ENCODE results near the gene MYEOV.
A peak's percentile ranks its signal among the peaks of the same experiment; 100 is the strongest.

Gene MYEOV

DNA sequence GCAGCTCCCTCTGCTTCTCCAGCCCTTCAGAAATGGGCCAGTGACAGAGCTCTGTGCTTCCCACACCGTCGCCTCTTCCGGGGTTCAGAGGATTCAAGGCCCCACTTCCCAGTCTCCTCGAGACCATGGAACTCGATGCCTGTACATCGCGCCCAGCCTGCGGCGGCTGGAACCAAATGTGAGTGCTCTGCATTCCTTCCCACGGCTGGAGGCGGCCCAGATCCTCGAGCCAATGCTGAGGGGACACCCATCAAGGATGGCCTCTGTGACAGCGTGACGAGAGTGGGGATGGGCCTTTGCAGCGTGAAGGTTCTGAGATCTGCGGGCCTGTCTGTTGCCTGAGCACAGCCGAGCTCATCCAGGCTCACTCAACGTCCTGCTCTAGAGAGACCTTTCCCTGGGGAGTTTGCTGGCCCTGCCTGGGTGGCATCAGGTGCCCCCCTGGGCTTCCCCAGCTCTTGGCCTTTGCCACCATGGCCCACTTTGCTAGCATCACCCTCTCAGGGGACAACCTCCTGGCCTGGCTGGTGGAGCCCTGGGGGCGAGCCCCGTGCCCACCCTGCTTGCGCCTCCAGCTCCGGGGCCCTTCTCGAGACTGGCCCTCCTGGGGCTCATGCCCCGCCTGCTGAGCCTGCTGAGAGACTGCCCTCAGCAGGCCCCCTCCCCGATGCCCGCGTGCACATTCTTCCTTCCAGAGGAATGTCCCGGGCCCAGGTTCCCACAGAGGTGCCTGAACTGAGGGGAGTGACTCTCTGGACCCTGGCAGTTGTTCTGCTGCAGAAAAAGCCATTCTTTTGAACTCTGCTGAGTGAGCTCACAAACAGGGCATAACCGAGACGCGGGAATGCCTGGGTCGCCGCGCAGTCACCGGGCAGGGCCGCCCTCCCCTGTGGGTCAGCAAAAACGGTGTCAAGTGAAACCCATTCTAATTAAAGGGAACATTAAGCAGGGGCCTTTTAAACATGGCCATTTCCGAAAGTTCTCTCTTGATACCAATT is 7.3 kb upstream of the MYEOV start:
- no peak for DNase-seq (ENCODE audit: low read depth, low spot score)

DNA sequence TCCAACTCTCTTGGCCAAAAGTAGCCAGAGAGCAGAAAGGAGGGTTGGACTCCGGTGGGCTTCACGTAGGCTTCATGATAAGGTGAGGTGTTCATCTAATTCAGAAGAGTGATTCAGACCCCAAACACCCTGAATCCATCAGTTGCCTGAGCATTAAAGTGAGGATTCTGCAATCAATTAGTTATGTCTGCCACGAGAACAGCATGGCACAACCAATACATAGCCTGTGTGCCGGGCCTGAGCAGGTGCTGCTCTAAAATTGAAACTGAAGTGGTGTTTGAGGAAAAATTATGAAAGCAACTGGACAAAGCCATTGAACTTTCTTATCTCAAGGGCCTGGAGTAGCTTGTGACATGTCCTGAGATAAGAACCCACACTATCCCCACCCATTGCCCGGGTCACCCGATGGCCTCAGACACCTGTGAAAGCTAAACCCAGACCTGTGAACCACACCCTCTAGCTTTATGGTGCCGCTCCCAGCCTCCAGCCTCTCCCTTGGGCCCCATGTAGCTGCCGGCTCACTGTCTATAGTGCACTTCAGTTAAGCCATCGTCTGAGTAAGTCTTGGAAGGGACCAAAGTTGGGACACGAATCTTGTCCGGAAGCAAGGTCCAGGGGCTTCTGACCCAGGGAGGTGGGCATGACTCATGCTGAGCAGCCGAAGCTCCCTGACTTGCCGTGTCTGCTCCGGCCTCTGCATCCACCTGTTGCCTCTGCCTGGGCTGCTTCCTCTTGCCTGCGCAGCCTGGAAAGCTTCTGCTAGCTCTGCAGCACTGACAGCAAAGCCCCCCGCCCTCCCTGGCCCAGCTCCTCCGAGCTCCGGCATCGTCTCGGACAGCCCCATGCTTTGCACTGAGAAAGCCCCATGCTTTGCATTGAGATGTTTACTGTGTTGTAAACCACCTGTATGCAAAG is 5.7 kb upstream of the MYEOV start:
- no peak for DNase-seq (ENCODE audit: low read depth, low spot score)

DNA sequence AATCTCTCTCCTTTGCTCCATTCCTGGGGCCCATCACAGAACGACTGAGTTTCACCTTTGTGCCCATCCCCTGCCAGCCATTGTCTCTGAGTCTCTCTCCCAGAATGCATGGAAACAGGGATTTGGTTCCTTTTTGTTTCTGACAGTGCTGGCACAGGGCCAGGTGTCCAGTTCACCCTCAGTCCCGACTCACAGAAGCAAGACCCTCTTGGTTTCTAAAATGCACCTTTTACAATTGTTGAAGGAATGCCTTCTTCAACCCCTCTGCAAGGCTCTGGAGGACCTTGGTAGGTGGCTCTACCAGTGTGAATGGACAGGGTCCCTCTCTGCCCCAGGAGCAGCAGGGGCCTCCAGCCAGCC is 5.1 kb upstream of the MYEOV start:
- DNase-seq (ENCODE audit: low read depth, low spot score): no peak

DNA sequence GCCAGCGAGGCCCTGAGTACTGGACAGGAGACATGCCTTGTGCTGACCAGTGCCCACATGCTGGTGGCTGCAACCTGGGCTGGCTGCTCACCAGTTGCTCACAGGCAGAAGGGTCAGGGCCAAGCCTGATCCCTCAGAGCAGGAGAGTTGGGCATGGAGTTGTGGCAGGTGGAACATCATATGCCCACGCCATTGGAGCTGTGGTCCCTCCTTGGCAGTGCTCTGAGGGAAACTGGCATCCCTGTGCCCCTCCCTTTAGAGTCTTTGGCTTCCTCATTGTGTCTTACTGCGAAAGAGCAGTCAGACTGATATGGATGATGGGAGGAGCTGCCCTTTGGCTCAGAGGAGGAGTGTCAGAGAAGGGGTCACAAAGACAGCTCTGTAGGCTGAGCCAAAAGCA is 3.1 kb upstream of the MYEOV start:
- no peak for DNase-seq (ENCODE audit: low read depth, low spot score)

DNA sequence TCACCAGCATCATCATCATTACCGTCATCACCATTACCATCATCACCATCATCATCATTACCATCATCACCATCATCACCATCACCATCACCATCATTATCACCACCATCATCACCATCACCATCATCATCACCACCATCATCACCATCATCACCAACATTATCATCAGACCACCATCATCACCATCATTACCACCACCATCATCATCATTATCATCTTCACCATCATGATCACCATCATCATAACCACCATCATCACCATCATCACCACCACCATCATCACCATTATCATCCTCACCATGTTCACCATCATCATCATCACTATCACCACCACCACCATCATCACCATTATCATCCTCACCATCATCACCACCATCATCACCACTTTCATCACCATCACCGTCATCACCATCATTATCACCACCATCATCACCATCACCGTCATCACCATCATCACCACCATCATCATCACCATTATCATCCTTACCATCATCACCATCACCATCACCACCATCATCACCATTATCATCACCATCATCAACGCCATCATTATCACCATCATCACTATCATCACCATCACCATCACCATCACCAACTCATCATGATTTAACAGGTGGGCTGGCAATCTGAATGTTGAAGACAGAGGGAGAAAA is 2.4 kb upstream of the MYEOV start:
- no peak for DNase-seq (ENCODE audit: low read depth, low spot score)

DNA sequence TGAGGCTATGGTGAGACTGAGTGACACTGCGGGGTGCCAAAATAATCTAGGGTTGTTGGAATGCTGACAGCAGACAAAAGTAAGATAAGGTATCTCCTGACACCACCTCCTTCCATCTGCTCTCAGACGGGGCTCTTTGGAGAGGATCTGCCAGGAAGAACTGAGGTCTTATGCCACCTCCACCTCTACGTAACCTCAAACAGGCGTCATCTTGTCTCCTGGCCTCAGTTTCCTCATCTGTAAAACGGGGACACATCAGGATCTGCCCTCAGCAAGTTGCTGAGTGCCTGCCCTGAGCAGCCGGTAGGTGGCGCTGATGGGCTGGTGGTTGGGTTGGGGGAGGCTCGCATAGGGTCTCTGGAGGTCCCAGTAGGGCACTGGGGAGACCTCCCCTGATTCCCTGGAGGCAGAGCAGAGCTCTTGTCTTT is 1.7 kb upstream of the MYEOV start:
- no peak for DNase-seq (ENCODE audit: low read depth, low spot score)

DNA sequence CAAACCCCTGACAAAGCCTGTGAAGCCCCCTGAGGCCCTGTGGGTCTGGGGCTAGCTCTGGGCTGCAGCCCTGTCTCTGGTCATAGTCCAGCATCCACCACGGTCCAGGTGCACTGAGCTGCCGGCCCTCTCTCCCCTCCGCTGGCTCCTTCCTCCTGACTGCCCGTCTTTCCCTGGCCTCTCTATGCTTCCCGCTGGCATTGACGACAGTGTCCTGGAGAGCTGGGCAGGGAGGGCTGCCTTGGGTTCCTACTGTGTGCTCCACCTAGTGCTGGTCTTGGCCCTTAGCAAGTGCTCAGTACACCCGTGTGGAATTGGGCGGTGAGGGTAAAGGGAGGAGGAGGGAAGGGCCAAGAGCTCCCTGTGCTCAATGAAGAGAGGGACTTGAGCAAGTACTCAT is 868 bp upstream of the MYEOV start:
- no peak for DNase-seq (ENCODE audit: low read depth, low spot score)

DNA sequence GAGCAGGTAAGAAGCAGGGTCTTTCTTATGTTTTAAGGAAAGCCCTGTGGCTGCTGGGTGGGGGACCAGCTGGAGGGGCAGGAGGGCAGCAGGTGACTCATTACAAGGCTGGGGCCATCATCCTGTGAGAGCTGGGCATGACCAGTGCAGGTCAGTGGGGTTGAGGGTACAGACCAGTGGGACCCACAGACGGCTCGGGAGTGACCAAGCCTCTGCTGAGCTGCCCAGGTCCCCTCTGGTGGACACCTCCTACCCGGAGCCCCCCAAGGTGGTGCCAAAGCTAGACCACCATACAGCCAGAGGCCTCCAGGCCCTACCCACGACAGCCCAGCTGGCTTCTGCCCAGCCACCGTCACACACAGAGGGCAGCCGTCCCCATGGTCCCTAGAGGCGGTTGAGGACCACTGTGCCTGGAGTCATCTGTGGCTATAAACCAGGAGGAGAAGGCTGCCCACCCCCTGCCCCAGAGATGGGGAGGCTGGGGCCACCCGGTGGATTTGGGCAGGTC is 670 bp downstream of the MYEOV start:
- no peak for DNase-seq (ENCODE audit: low read depth, low spot score)

DNA sequence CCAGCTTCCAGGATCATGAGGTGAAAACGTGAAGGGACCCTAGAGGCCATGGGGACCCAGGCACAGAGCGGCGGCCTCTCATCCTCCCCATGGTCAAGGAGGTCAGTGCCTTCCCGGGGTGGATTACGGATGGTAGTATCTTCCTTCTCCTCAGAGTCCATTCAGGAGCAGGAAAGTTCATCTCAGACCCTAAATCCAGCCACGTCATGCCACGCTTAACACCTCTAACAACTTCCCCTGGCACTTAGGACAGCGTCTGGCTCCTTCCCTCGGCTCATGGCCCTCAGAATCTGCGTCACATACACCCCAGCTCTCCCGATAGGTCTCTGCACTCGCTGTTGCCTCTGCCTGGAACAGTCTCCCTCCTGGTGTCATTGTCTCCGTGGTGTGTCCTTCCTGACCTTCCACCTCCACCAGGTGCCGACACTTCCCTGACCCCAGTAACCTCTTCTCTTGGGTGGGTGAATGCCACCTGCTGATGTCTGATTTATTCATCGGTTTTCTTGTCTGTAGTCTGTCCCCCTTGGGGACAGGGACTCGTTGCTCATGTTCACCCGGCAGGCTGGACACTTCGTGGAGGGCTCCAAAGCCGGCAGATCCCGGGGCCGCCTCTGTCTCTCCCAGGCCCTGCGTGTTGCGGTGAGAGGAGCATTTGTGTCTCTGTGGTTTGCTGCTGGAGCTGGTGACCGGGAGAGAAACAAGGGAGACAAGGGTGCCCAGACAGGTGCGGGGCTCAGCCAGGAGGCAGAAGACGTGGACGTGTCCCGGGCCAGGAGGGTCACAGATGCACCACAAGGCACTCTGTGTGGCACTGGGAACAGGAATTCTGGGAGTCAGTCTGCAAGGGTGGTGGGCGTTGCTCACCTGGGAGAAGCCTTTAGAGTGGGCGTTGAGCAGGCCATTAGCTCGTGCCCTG is 1.4 kb downstream of the MYEOV start:
- DNase-seq (ENCODE audit: low read depth, low spot score): no peak

DNA sequence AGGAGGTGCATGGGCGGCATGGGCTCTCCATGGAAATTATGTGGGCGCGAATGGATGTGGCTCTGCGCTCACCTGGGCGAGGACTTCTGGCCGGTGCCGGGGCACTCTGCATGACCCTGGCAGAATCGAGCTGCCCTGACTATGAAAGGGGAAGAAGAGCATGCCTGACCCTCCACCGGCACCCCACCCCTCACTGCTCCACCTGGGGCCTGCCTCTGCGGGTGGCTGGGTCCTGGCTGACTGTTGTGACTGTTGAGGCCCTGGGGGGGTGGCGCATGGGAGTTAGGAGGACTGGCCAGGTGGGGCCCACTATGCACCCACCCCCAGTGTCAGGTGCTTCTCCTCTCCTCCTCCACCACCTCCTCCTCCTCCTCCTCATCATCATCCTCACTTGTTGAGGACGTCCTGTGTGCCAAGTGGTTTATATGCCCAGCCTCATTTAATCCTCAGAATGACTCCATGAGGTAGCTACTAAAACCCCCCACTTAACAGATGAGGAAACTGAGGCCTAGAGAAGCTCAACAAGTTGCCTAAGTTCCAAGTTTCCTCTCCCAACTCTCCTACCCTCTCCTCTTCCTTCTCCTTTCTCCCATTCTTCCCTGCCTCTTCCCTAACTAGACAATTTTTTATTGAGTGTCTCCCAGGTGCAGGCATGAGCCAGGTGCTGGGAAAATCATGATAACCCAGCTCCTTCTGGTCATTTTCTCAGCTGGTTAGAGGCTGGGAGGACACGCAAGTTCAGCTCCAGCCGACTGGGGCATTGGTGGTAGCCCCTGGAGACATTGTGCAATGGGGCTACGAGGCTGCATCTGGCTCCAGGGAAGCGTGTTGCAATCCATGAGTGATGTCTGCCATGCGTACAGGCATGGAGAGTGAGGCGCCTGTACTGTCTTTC is 2.3 kb downstream of the MYEOV start:
- DNase-seq (ENCODE audit: low read depth, low spot score): no peak

DNA sequence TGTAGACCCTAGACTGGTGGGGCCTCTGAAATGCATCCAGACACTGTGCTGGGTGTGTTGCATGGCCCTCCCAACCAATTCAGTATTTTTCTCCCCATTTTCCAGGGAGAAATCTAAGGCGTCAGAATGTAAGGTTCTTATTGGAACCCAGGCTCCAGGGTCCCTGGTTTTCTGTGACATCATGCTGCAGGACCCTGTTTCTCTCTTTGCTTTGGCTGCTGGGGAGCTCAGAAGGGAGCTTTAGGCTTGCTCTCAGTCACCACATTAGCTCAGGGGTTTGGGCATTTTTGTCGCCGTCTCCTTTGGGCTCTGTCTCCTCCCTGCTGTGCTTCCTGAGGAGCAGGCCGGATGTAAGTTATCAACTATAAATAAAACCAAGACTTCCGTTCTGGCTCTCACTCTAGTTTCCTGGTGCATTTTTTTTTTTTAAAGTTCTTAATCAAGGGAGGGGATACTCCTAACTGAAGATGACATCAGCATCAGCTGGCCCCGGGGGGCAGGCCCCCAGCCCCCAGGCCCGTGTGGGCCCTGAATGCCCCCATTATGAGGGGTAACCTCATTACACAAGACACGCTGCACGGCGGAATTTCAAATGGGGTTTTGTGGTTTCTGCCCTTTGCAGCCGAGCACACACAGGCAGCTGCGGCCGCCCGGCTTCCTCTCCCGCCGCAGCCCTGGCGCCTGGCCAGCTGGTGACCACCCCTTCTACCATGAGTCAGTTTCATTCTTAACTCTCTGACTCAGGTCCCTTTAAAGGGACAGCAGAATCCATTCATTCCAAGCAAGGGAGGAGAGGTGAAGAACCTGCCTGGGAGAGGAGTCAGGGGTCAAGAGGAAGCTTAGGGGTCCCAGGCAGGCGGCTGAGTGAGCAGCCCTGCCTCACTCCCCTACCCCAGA is 3.2 kb downstream of the MYEOV start:
- peak; percentile 85 for DNase-seq (ENCODE audit: low read depth, low spot score)

DNA sequence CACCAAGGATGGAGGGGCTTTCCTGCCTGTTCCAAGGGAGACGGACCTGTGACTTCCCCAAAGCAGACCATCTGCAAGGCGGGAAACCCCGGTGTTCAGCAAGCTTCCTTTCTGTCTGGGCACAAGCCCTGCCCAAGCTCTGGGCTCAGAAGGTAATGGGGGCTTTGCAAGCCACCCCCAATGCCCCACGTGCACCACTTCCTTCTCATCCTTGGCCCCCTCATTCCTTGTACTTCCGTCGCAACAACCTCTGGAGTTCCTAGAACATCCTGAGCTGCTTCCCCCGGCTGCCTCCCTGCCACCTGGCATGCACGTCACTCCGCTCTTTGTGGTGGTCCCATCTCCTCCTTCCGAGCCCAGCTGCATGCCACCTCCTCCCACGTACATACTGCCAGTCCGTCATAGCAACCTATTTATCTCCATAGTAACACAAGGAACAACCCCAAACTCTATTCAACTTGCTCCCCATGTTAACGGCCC is 3.9 kb downstream of the MYEOV start:
- no peak for DNase-seq (ENCODE audit: low read depth, low spot score)

DNA sequence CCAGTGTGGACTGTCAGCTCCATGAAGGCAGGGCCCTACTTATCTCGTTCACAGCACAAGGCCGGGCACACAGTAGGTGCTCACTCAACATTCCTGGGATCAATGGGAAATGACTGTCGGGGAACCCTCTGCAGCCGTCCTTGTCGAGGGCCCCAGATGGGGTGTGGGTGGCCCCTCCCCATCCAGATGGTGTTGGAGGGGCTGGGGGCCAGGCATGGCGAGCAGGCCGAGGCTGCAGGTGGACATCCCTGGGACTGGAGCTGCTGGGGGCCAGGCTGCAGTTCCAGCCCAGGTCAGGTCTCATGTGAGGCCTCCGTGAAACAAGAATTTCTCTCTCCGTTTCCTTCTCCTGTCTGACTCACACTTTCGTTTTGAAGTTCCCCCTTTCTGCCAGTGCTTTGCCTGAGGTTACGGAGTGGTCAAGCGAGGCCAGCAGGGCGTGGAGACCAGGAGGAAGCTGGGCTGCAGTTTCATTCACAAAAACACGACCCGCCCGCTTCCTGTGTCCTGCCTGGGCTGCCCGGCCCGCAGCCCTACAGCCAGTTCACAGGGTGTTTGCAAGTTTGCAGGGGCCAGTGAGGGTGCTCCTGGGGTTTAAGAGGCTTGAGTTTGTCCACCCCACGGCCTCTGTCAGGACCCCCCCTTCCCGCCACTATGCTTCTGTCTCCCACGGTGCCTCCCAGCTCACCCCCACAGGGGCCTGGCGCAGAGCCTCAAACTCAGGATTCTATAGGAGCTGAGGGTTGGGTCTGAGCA is 4.5 kb downstream of the MYEOV start:
- no peak for DNase-seq (ENCODE audit: low read depth, low spot score)

DNA sequence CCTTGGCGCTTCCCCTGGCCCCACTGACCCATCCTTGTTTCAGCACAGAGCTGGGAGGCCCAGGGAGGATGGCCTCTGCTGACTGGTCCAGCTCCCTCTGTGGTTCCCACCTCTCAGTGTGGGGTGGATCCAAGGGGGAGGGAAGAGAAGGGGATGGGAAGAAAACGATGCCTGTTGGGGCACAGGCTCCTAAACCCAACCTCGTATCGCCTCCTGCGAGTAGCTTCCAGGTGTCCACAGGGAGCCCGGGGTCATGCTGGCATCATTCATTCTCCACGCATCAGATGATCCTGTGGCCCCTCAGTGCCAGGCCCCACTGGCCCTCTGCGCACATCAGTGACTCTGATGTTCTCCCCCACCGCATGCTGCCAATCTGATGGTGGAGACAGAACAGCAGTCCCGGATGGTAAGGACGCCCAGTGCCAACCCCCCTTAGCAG is 5.1 kb downstream of the MYEOV start:
- no peak for DNase-seq (ENCODE audit: low read depth, low spot score)

DNA sequence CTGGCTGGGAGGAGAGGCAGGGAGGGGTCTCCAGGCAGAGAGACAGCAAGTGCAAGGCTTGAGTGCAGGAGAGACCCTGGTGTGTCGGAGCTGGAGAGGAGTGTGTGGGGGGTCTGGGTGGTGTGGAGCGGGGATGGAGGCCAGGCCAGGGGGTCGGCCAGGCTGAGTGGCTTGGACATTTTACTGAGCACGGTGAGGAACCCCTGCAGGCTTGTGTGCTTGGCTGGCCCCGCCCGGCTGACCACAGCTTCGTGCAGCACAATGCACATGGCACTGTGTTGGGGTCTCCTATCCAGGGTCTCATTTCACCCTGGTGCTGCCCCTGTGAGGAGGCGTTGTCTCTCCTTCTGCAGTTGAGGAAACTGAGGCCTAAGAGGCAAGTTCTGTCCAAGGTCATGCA is 5.6 kb downstream of the MYEOV start:
- no peak for DNase-seq (ENCODE audit: low read depth, low spot score)

DNA sequence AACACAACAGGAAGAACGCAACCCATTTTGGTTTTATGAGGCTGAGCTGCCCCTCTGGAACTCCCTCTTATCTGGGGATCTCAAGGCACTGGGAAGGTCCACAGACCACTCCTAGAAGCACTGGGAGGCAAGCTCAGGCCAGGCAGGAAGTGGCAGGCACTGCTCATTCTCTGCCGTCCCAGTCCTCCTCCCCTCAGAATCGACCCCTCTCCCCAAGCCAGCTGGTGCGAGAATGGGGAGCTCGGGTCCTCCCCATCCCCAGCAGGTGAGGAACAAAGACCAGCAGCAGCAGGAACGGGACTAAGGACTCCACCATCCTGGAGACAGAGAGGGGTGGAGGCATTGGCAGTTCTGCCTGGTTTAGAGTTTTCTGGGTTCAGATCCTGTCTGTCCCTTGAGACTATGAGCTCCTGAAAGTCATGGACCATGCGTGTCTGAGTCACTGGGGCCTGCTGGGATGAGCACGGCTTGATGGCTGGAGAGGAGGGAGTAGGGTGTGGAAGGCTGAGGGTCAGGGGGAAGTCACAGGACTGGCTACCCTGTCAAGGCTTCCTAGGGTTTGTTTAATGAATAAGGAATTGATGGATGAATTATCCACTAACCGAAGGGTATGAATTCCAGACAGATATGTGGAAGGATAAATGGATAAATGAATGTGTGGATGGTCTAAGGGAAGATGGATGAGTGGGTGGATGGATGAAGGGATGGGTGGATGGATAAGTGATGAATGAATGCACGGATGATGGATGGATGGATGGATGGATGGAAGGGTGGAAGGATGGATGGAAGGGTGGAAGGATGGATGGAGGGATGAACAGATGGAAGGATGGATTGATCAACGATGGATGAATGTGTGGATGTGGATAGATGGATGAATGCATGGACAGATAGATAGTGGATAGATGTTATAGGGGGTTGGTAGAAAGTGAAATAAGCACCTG is 6.4 kb downstream of the MYEOV start:
- no peak for DNase-seq (ENCODE audit: low read depth, low spot score)

DNA sequence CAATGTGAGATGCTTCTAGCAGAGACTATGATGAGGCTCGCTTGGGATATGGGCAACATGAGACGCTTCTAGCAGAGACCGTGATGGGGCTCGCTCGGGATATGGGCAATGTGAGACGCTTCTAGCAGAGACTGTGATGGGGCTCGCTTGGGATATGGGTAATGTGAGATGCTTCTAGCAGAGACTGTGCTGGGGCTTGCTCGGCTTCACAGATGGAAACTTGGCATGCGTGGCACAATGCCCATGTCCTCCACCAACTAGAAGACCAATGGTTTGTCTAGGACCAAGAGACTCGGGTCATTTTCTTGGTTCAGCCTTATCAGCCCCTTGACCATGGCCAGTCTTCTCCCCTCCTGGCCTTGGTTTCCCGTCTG is 7.1 kb downstream of the MYEOV start:
- DNase-seq (ENCODE audit: low read depth, low spot score): no peak

All from brain pericyte (primary cell).